ENCODE measurements around the gene TMEM52. TPM values are rescaled to one million over a fixed set of nuclear protein-coding genes. Genes with fewer than 3 reads are reported as not detected.

The TMEM52 gene
- total and polyA plus RNA-seq, 2 of the 13 experiments (the other 11 are each of a cell fraction or from before 2014, with no cell fraction given): 13.2 to 18.7 TPM

DNA sequence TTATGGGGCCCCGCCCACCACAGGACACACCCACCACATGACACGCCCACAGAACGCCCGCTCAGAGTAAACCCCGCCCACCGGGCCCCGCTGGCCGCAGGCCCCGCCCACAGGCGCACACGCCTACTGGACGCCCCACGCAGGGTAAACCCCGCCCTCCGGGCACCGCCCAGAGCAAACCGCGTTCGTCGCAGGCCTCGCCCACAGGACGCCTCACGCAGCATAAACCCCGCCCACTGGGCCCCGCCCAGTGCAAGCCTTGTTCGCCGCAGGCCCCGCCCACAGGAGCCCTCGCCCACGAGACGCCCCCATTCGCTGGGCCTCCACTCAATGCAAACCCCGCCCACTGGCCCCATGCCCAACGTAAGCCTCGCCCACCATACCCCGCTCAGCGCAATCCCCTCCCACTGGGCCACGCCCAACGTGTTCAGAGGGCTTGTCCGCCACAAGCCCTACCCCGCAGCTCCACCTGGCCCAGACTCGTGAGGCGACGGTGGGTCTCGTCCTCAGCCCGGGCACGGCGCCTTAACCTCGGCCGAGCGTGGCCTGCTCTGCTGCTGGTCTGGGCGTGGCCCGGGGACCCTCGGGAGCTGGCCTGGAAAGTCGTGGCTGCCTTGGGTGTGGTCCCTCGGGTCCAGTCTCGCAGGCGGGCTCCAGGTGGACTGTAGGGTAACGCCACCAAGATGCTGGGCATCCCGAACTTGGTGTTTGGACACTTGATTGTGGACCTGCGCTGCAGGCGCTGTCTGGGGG, 401 bp upstream of the TMEM52 start (continued):
- TF ChIP-seq, protein P1, sequence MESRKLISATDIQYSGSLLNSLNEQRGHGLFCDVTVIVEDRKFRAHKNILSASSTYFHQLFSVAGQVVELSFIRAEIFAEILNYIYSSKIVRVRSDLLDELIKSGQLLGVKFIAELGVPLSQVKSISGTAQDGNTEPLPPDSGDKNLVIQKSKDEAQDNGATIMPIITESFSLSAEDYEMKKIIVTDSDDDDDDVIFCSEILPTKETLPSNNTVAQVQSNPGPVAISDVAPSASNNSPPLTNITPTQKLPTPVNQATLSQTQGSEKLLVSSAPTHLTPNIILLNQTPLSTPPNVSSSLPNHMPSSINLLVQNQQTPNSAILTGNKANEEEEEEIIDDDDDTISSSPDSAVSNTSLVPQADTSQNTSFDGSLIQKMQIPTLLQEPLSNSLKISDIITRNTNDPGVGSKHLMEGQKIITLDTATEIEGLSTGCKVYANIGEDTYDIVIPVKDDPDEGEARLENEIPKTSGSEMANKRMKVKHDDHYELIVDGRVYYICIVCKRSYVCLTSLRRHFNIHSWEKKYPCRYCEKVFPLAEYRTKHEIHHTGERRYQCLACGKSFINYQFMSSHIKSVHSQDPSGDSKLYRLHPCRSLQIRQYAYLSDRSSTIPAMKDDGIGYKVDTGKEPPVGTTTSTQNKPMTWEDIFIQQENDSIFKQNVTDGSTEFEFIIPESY (CRISPR knock-in tag; IDR thresholded peaks at IDR 0.05): 0 out of 2 replicates have a peak, but pooled peaks have one; percentile 6
- TF ChIP-seq KAT8 (CRISPR knock-in tag; IDR thresholded peaks at IDR 0.05) (0 out of 2 replicates have a peak, but pooled peaks have one; percentile 48), PHF5A (CRISPR knock-in tag; IDR thresholded peaks at IDR 0.05; ENCODE audit: low read depth, unreplicated experiment) (no peak), ZFP90 (CRISPR knock-in tag; IDR thresholded peaks at IDR 0.05; ENCODE audit: borderline replicate concordance) (peak; percentile 68; the same call in 1 of the 2 replicates), CREM (IDR thresholded peaks at IDR 0.05) (peak; percentile 23), CREM (CRISPR knock-in tag; IDR thresholded peaks at IDR 0.05) (no peak), MEIS2 (CRISPR knock-in tag; IDR thresholded peaks at IDR 0.05) (peak; percentile 35; the same call in 1 of the 2 replicates), ZNF224 (CRISPR knock-in tag; IDR thresholded peaks at IDR 0.05) (0 out of 2 replicates have a peak, but pooled peaks have one; percentile 29), SPEN (CRISPR knock-in tag; IDR thresholded peaks at IDR 0.05; ENCODE audit: low read depth) (peak; percentile 54; the same call in 1 of the 2 replicates), KLF9 (CRISPR knock-in tag; IDR thresholded peaks at IDR 0.05; ENCODE audit: low read depth) (peak; percentile 70; the same call in 1 of the 2 replicates), PCBP2 (optimal IDR thresholded peaks at IDR 0.05; ENCODE audit: low read depth, low read length, poor library complexity, severe bottlenecking) (no peak)
- TF ChIP-seq, protein P2, sequence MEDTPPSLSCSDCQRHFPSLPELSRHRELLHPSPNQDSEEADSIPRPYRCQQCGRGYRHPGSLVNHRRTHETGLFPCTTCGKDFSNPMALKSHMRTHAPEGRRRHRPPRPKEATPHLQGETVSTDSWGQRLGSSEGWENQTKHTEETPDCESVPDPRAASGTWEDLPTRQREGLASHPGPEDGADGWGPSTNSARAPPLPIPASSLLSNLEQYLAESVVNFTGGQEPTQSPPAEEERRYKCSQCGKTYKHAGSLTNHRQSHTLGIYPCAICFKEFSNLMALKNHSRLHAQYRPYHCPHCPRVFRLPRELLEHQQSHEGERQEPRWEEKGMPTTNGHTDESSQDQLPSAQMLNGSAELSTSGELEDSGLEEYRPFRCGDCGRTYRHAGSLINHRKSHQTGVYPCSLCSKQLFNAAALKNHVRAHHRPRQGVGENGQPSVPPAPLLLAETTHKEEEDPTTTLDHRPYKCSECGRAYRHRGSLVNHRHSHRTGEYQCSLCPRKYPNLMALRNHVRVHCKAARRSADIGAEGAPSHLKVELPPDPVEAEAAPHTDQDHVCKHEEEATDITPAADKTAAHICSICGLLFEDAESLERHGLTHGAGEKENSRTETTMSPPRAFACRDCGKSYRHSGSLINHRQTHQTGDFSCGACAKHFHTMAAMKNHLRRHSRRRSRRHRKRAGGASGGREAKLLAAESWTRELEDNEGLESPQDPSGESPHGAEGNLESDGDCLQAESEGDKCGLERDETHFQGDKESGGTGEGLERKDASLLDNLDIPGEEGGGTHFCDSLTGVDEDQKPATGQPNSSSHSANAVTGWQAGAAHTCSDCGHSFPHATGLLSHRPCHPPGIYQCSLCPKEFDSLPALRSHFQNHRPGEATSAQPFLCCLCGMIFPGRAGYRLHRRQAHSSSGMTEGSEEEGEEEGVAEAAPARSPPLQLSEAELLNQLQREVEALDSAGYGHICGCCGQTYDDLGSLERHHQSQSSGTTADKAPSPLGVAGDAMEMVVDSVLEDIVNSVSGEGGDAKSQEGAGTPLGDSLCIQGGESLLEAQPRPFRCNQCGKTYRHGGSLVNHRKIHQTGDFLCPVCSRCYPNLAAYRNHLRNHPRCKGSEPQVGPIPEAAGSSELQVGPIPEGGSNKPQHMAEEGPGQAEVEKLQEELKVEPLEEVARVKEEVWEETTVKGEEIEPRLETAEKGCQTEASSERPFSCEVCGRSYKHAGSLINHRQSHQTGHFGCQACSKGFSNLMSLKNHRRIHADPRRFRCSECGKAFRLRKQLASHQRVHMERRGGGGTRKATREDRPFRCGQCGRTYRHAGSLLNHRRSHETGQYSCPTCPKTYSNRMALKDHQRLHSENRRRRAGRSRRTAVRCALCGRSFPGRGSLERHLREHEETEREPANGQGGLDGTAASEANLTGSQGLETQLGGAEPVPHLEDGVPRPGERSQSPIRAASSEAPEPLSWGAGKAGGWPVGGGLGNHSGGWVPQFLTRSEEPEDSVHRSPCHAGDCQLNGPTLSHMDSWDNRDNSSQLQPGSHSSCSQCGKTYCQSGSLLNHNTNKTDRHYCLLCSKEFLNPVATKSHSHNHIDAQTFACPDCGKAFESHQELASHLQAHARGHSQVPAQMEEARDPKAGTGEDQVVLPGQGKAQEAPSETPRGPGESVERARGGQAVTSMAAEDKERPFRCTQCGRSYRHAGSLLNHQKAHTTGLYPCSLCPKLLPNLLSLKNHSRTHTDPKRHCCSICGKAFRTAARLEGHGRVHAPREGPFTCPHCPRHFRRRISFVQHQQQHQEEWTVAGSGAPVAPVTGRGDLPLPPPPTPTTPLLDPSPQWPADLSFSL (CRISPR knock-in tag; IDR thresholded peaks at IDR 0.05): no peak
- TF ChIP-seq, protein P3, sequence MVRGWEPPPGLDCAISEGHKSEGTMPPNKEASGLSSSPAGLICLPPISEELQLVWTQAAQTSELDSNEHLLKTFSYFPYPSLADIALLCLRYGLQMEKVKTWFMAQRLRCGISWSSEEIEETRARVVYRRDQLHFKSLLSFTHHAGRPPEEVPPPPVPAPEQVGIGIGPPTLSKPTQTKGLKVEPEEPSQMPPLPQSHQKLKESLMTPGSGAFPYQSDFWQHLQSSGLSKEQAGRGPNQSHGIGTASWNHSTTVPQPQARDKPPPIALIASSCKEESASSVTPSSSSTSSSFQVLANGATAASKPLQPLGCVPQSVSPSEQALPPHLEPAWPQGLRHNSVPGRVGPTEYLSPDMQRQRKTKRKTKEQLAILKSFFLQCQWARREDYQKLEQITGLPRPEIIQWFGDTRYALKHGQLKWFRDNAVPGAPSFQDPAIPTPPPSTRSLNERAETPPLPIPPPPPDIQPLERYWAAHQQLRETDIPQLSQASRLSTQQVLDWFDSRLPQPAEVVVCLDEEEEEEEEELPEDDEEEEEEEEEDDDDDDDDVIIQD (CRISPR knock-in tag; IDR thresholded peaks at IDR 0.05; ENCODE audit: low read depth): 0 out of 2 replicates have a peak, but pooled peaks have one; percentile 42
